Progenitor cell of endocrine pancreas (in vitro differentiated cells): ENCODE measurements around the gene HECTD2. TPM values are rescaled to one million over a fixed set of nuclear protein-coding genes. Genes with fewer than 3 reads are reported as not detected.
"Not testable (repeated sequence)": the region's sequence is repeated elsewhere in the genome, so short reads cannot be mapped to it uniquely, and the experiment has no call there.

Source experiments
- DNase-seq: peaks from one replicate; pipeline ENCODE4 v3.0.0; 2021; ENCODE audit warnings: low spot score; ENCODE audit not compliant: unreplicated experiment
- H3K27ac Mint-ChIP-seq: 2 replicates; pipeline ENCODE4 v1.8.0; 2021; ENCODE audit warnings: mild to moderate bottlenecking, moderate library complexity, mixed read lengths
- H3K27me3 Mint-ChIP-seq: 2 replicates; pipeline ENCODE4 v1.8.0; 2021; ENCODE audit warnings: mixed read lengths
- H3K36me3 Mint-ChIP-seq: 2 replicates; pipeline ENCODE4 v1.8.0; 2022; ENCODE audit warnings: mixed read lengths; ENCODE audit not compliant: insufficient read depth
- H3K4me1 Mint-ChIP-seq: 2 replicates; pipeline ENCODE4 v1.8.0; 2021; ENCODE audit warnings: low read depth, mixed read lengths
- H3K4me3 Mint-ChIP-seq: 2 replicates; pipeline ENCODE4 v1.8.0; 2021; ENCODE audit warnings: low read depth, mild to moderate bottlenecking, moderate library complexity, mixed read lengths
- H3K9me3 Mint-ChIP-seq: 2 replicates; pipeline ENCODE4 v1.8.0; 2021; ENCODE audit warnings: low read depth, mixed read lengths
- total RNA-seq: library from RNA; stranded (reverse); gene quantifications from 2 replicates; pipeline ENCODE4 v1.2.1, GENCODE V29; 2021
- TF ChIP-seq, protein P1 (sequence below): fragments of 200-600 bp; sonication (generic); IDR thresholded peaks from one replicate; pipeline ENCODE4 v1.5.0; 2021; ENCODE audit warnings: antibody characterized with exemption, mild to moderate bottlenecking; ENCODE audit not compliant: unreplicated experiment

The HECTD2 gene
- total RNA-seq, 1 donor from 2014 or later: 33.1 TPM

DNA sequence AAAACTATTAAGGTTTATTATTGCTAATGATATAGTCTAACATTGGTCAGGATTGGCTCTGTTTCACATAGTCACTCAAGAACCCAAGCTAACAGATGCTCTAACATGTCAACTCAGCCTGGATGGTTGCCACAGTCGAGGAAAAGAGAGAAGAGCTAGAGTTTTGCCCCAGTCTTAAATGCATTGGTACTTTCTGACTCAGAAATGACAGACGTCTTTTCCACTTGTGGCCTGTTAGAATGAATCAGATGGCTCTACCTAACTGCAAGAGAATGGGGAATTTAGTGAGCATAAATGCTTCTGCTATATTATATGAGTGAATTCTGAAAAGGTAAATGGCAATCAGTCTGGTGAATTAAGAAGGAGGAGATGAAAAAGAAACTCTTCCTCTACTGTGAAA is 13.9 kb downstream of the HECTD2 start:
- Mint-ChIP-seq H3K4me1 (no peaks in the 10 kb centered on the region), H3K4me3 (no peak overlapping the region), H3K27ac (no peak overlapping the region), H3K9me3 (no peaks in the 10 kb centered on the region), H3K27me3 (no peaks in the 10 kb centered on the region), H3K36me3 (peaks cover 8% of the 10 kb centered on the region)
- DNase-seq: no peak
- TF ChIP-seq, protein P1, sequence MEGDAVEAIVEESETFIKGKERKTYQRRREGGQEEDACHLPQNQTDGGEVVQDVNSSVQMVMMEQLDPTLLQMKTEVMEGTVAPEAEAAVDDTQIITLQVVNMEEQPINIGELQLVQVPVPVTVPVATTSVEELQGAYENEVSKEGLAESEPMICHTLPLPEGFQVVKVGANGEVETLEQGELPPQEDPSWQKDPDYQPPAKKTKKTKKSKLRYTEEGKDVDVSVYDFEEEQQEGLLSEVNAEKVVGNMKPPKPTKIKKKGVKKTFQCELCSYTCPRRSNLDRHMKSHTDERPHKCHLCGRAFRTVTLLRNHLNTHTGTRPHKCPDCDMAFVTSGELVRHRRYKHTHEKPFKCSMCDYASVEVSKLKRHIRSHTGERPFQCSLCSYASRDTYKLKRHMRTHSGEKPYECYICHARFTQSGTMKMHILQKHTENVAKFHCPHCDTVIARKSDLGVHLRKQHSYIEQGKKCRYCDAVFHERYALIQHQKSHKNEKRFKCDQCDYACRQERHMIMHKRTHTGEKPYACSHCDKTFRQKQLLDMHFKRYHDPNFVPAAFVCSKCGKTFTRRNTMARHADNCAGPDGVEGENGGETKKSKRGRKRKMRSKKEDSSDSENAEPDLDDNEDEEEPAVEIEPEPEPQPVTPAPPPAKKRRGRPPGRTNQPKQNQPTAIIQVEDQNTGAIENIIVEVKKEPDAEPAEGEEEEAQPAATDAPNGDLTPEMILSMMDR: no peak

DNA sequence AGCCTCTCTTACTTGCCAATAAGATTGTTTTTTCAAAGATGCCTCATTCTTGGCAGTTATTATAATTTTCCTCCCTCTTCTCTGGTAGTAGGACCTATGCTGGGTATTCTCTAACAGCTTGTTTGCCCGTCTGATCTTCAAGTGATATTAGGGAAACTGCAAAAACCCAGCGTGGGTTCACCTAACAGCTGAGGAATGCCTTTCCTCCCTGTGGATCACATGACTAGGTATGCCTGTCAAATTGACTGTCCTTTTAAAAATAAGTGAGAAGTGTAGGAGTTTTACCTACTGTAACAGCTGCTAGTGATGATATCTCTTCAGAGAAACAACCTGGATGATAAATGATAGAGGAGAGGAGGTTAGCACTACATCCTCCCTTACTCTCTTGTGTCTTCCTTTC is 22.0 kb downstream of the HECTD2 start:
- Mint-ChIP-seq H3K27ac (no peak overlapping the region), H3K4me1 (peaks cover 12% of the 10 kb centered on the region), H3K4me3 (no peak overlapping the region), H3K27me3 (no peaks in the 10 kb centered on the region), H3K36me3 (peaks cover 21% of the 10 kb centered on the region), H3K9me3 (peaks cover 3% of the 10 kb centered on the region)
- TF ChIP-seq, protein P1: no peak
- no peak for DNase-seq

DNA sequence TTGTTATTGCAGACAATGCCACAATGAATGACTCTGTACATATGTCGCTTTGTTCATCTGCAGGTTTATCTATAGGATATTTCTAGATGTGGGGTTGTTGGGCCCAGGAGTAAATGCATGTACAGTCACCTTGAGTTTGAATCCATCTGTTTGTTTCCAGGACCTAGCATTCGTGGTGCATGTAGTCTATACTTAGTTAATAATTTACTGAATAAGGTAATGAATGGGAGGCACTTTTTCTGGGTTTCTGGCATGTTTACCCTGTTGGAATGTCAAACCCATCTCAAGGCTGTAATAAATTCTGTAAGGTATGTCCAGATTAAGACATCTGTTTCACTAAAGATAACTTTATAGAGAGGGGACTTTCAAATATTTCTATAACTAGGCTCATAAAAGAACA is 23.5 kb downstream of the HECTD2 start:
- Mint-ChIP-seq H3K4me3 (no peak overlapping the region), H3K4me1 (peaks cover 12% of the 10 kb centered on the region), H3K27ac (no peak overlapping the region), H3K27me3 (no peaks in the 10 kb centered on the region), H3K9me3 (peaks cover 9% of the 10 kb centered on the region), H3K36me3 (peaks cover 25% of the 10 kb centered on the region)
- TF ChIP-seq, protein P1: no peak
- no peak for DNase-seq

DNA sequence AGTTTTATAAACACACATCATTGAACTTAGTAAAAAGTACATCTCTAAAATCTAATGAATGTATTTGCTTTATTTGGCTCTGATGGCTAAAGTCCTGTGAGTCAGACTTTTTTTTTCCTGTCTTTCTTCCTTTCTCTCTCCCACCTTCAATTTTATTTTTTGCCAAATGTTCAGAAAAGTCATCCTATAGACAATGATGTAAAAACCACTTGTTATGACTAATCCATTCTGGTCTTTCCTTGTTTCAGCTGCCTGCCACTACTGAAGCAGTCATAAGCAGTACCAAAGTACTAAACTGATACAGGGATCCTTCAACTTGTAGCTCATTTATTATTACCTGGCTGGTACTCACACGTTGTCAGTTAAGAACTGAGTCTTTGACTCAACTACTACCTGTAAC is 23.9 kb downstream of the HECTD2 start:
- no peak for DNase-seq
- Mint-ChIP-seq H3K4me3 (no peak overlapping the region), H3K4me1 (peaks cover 12% of the 10 kb centered on the region), H3K27me3 (no peaks in the 10 kb centered on the region), H3K9me3 (peaks cover 14% of the 10 kb centered on the region), H3K27ac (no peak overlapping the region), H3K36me3 (peaks cover 29% of the 10 kb centered on the region)
- TF ChIP-seq, protein P1: no peak

DNA sequence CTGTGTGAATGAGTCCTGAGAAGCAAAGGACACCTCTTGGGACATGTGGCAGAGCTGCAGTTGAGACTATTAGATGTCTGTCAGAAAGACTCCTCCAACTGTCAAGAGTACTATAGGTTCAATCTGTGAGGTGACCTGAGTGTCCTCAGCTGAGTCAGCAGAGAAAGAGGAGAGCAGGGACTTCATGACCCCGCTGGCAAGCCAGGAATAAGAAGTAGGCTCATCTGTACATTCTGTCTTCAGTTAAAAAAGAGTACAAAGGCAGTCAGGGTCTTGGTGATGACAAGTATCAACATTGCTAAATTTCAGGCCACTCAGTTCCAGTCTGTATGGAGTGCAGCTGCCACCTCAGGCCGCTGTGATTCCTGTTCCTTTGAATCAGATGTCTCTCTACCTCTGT is 25.1 kb downstream of the HECTD2 start:
- Mint-ChIP-seq H3K36me3 (peaks cover 41% of the 10 kb centered on the region), H3K9me3 (peaks cover 22% of the 10 kb centered on the region), H3K27me3 (no peaks in the 10 kb centered on the region), H3K4me3 (no peak overlapping the region), H3K27ac (no peak overlapping the region), H3K4me1 (peaks cover 12% of the 10 kb centered on the region)
- no peak for DNase-seq
- TF ChIP-seq, protein P1: no peak

DNA sequence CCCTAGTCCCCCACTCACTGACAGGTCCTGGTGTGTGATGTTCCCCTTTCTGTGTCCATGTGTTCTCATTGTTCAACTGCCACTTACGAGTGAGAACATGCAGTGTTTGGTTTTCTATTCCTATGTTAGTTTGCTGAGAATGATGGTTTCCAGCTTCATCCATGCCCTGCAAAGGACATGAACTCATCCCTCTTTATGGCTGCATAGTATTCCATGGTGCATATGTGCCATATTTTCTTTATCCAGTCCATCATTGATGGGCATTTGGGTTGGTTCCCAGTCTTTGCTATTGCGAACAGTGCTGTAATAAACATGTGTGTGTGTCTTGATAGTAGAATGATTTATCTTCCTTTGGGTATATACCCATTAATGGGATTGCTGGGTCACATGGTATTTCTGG is 28.1 kb downstream of the HECTD2 start:
- Mint-ChIP-seq H3K9me3 (peaks cover 19% of the 10 kb centered on the region), H3K36me3 (peaks cover 37% of the 10 kb centered on the region)
- not testable (repeated sequence) for H3K27ac Mint-ChIP-seq, H3K4me3 Mint-ChIP-seq, H3K27me3 Mint-ChIP-seq, H3K4me1 Mint-ChIP-seq, DNase-seq
